ENCODE results near the gene VAMP8. TPM values are rescaled to one million over a fixed set of nuclear protein-coding genes. Genes with fewer than 3 reads are reported as not detected.

Gene VAMP8
- total and polyA plus RNA-seq, 10 of the 15 experiments (the other 5 are each of a cell fraction or from before 2014, with no cell fraction given): 93.6 to 744 (median 217) TPM

- ATAC-seq: no peak
- BruUV-seq (replicated peaks): no TSS peak
- ChIA-PET CTCF (interaction anchor here (0.5 to 10.4 kb wide), 7 partner anchors 8 to 1214 kb away, joined by 3 to 336 read pairs (median 4); partner anchors contain the start of genes MAT2A and SH2D6), RAD21 (ENCODE audit: unreplicated experiment) (interaction anchor here (0.7 to 7.7 kb wide), 8 partner anchors 8 to 158 kb away, joined by 3 to 179 read pairs (median 4); partner anchors contain the start of genes GGCX, MAT2A and SH2D6), POLR2A (interaction anchor here (0.6 to 2.8 kb wide), 6 partner anchors 8 to 143 kb away, joined by 3 to 12 read pairs (median 6); partner anchors contain the start of genes GGCX, MAT2A and SH2D6), SMC1A (ENCODE audit: uncharacterized antibody, unreplicated experiment) (interaction anchor here (1.0 to 6.3 kb wide), 9 partner anchors 9 to 164 kb away, joined by 3 to 201 read pairs (median 5); partner anchors contain the start of genes GGCX, MAT2A and SH2D6)
- Histone ChIP-seq H3K27ac (ENCODE audit: control insufficient read depth, insufficient read depth) (no peak overlapping the region), H3K36me3 (ENCODE audit: control insufficient read depth in 2 of 2, insufficient read depth in 2 of 2, low read length in 1 of 2) (peaks cover 9 to 23% of the 10 kb centered on the region in 2 experiments), H3K9me3 (replicated peaks; ENCODE audit: control insufficient read depth, insufficient read depth, low read length) (no peaks in the 10 kb centered on the region), H4K20me1 (ENCODE audit: control insufficient read depth, insufficient read depth) (no peaks in the 10 kb centered on the region), H3K4me3 (no peak overlapping the region), H3K4me2 (ENCODE audit: control insufficient read depth, insufficient read depth) (no peak overlapping the region), H3K9ac (ENCODE audit: control insufficient read depth, insufficient read depth, low read length) (no peak overlapping the region), H3K4me1 (ENCODE audit: control insufficient read depth, insufficient read depth, low read length) (no peaks in the 10 kb centered on the region), H3K27me3 (replicated peaks in 1 of 2; ENCODE audit: control insufficient read depth in 2 of 2, insufficient read depth in 2 of 2, low read length in 1 of 2) (no peaks in the 10 kb centered on the region), H2AFZ (ENCODE audit: control insufficient read depth, low read depth, low read length) (no peak overlapping the region), H3K79me2 (ENCODE audit: control insufficient read depth, insufficient read depth, low read length) (no peaks in the 10 kb centered on the region)
- DNase-seq (ENCODE audit: low read depth, low spot score): no peak
- TF ChIP-seq KLF5 (IDR thresholded peaks at IDR 0.05; ENCODE audit: partially characterized antibody): no peak
- TF ChIP-seq HDAC6 (IDR thresholded peaks at IDR 0.05; ENCODE audit: unreplicated experiment): no peak
- no peak for TF ChIP-seq MXI1 (IDR thresholded peaks at IDR 0.05; ENCODE audit: low read depth, low read length)
- TF ChIP-seq MYC (IDR thresholded peaks at IDR 0.05; ENCODE audit: insufficient read depth, insufficient read length, insufficient replicate concordance, low read length, severe bottlenecking): no peak
- TF ChIP-seq SIN3A (IDR thresholded peaks at IDR 0.05; ENCODE audit: low read depth, low read length): no peak
- TF ChIP-seq TBL1XR1 (IDR thresholded peaks at IDR 0.05; ENCODE audit: low read depth, low read length): no peak
- in situ Hi-C loops (cut with MboI): no loop called here
- no peak for FAIRE-seq
- WGBS (ENCODE audit: insufficient coverage, insufficient replicate concordance, low lambda C conversion rate, missing lambda C conversion rate): over 99% methylated on average over 10 of the region's 10 CpGs
- intact Hi-C loops (cut with micrococcal nuclease; ENCODE audit: unreplicated experiment): no loop called here
Measured at GRCh38 chr2:85549095-85549494, 28.3 kb upstream of the VAMP8 start.

DNA sequence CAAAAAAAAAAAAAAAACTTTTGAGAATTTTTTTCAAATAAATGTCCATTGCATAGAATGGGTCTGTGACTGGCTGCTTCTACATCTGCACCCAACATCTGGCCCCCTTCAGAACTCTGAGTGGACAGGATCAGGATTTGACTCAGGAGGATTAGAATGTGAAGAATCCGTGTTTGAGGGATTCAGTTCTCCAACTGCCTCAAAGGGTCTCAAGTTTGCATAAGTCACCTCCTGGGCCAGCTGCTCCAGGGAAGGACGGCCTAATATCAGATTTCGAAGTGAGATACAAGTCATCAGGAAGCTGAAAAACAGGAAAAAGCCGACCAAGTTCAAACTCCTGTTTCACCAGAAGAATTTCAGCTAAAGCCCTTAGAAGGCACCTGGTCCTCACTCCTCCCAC, 27.6 kb upstream of the VAMP8 start:
- RAD21 ChIA-PET (ENCODE audit: unreplicated experiment): interaction anchor here (0.7 to 7.7 kb wide), 8 partner anchors 8 to 159 kb away, joined by 3 to 179 read pairs (median 9); partner anchors contain the start of genes MAT2A, RNF181 and SH2D6
- Histone ChIP-seq H3K9ac (ENCODE audit: control insufficient read depth, insufficient read depth, low read length) (no peak overlapping the region), H3K27me3 (replicated peaks in 1 of 2; ENCODE audit: control insufficient read depth in 2 of 2, insufficient read depth in 2 of 2, low read length in 1 of 2) (no peaks in the 10 kb centered on the region), H3K27ac (ENCODE audit: control insufficient read depth, insufficient read depth) (no peak overlapping the region), H4K20me1 (ENCODE audit: control insufficient read depth, insufficient read depth) (no peaks in the 10 kb centered on the region), H2AFZ (ENCODE audit: control insufficient read depth, low read depth, low read length) (no peak overlapping the region), H3K9me3 (replicated peaks; ENCODE audit: control insufficient read depth, insufficient read depth, low read length) (no peaks in the 10 kb centered on the region), H3K79me2 (ENCODE audit: control insufficient read depth, insufficient read depth, low read length) (no peaks in the 10 kb centered on the region), H3K36me3 (ENCODE audit: control insufficient read depth in 2 of 2, insufficient read depth in 2 of 2, low read length in 1 of 2) (peaks cover 9 to 23% of the 10 kb centered on the region in 2 experiments), H3K4me1 (ENCODE audit: control insufficient read depth, insufficient read depth, low read length) (no peaks in the 10 kb centered on the region), H3K4me3 (no peak overlapping the region), H3K4me2 (ENCODE audit: control insufficient read depth, insufficient read depth) (no peak overlapping the region)
- DNase-seq (ENCODE audit: low read depth, low spot score) (no peak), ATAC-seq (no peak), FAIRE-seq (no peak)
- in situ Hi-C loops (cut with MboI) (no loop called here), intact Hi-C loops (cut with micrococcal nuclease; ENCODE audit: unreplicated experiment) (loop anchor here (5.0 kb wide), 2 partner anchors 223 to 248 kb away; partner anchors contain the start of gene TGOLN2)
- SMC1A ChIA-PET (ENCODE audit: uncharacterized antibody, unreplicated experiment): interaction anchor here (0.6 to 6.3 kb wide), 10 partner anchors 10 to 533 kb away, joined by 3 to 201 read pairs (median 13); partner anchors contain the start of genes GGCX, MAT2A and SH2D6
- no TSS peak for BruUV-seq (replicated peaks)
- CTCF ChIA-PET: interaction anchor here (0.9 to 10.4 kb wide), 10 partner anchors 10 to 251 kb away, joined by 3 to 336 read pairs (median 4); partner anchors contain the start of genes MAT2A, RNF181 and SH2D6
- 83% methylated on average over 4 of the region's 4 CpGs for WGBS (ENCODE audit: insufficient coverage, insufficient replicate concordance, low lambda C conversion rate, missing lambda C conversion rate)
- POLR2A ChIA-PET: interaction anchor here (0.9 to 2.8 kb wide), 5 partner anchors 8 to 130 kb away, joined by 3 to 14 read pairs (median 10); partner anchors contain the start of genes GGCX and SH2D6
- no peak for TF ChIP-seq CHD4 (IDR thresholded peaks at IDR 0.05)
- TF ChIP-seq ZBED1 (IDR thresholded peaks at IDR 0.05; ENCODE audit: borderline replicate concordance): no peak
- no peak for TF ChIP-seq BMI1 (IDR thresholded peaks at IDR 0.05; ENCODE audit: borderline replicate concordance)
- no peak for TF ChIP-seq EP300 (IDR thresholded peaks at IDR 0.05; ENCODE audit: borderline replicate concordance in 1 of 2, control insufficient read depth in 1 of 2, low read depth in 2 of 2, low read length in 2 of 2)
- TF ChIP-seq PML (IDR thresholded peaks at IDR 0.05; ENCODE audit: low read length): no peak
- TF ChIP-seq, protein P1, sequence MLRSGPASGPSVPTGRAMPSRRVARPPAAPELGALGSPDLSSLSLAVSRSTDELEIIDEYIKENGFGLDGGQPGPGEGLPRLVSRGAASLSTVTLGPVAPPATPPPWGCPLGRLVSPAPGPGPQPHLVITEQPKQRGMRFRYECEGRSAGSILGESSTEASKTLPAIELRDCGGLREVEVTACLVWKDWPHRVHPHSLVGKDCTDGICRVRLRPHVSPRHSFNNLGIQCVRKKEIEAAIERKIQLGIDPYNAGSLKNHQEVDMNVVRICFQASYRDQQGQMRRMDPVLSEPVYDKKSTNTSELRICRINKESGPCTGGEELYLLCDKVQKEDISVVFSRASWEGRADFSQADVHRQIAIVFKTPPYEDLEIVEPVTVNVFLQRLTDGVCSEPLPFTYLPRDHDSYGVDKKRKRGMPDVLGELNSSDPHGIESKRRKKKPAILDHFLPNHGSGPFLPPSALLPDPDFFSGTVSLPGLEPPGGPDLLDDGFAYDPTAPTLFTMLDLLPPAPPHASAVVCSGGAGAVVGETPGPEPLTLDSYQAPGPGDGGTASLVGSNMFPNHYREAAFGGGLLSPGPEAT (IDR thresholded peaks at IDR 0.05; ENCODE audit: low read depth): no peak
- no peak for TF ChIP-seq EED (IDR thresholded peaks at IDR 0.05; ENCODE audit: low read depth)
- no peak for TF ChIP-seq BRCA1 (IDR thresholded peaks at IDR 0.05; ENCODE audit: low read depth, low read length)
- no peak for TF ChIP-seq ZSCAN29 (IDR thresholded peaks at IDR 0.05)
- TF ChIP-seq ZNF622 (IDR thresholded peaks at IDR 0.05): no peak
- no peak for TF ChIP-seq KDM1A (IDR thresholded peaks at IDR 0.05; ENCODE audit: borderline replicate concordance)

Data from GM12878 (cell line).